HG02981 (cell line): ENCODE results near the gene CR1L.
"Not testable (repeated sequence)": the region's sequence is repeated elsewhere in the genome, so short reads cannot be mapped to it uniquely, and the experiment has no call there.

Source experiments
- ATAC-seq: cut with Tn5 transposase; IDR thresholded peaks from one replicate; pipeline ENCODE4 v1.9.1; 2021; ENCODE audit warnings: mild to moderate bottlenecking, moderate library complexity; ENCODE audit not compliant: unreplicated experiment

CR1L gene

GRCh38 chr1:207680590-207681388 is 35.9 kb downstream of the CR1L start:
- ATAC-seq: not testable (repeated sequence)

GRCh38 chr1:207682872-207683434 is 38.0 kb downstream of the CR1L start:
- not testable (repeated sequence) for ATAC-seq

- not testable (repeated sequence) for ATAC-seq
Measured at GRCh38 chr1:207690551-207690950, 45.6 kb downstream of the CR1L start.

- ATAC-seq: no peak
Measured at GRCh38 chr1:207691010-207691409, 46.1 kb downstream of the CR1L start.

- ATAC-seq: no peak
Measured at GRCh38 chr1:207691841-207692240, 46.9 kb downstream of the CR1L start.

GRCh38 chr1:207692291-207692690 is 47.4 kb downstream of the CR1L start:
- not testable (repeated sequence) for ATAC-seq

GRCh38 chr1:207695891-207696290 is 51.0 kb downstream of the CR1L start:
- ATAC-seq: no peak

- ATAC-seq: no peak
Measured at GRCh38 chr1:207698822-207699483, 54.0 kb downstream of the CR1L start.

- ATAC-seq: no peak
Measured at GRCh38 chr1:207702317-207702716, 57.4 kb downstream of the CR1L start.

GRCh38 chr1:207703712-207704111 is 58.8 kb downstream of the CR1L start:
- no peak for ATAC-seq

- not testable (repeated sequence) for ATAC-seq
Measured at GRCh38 chr1:207708004-207708403, 63.1 kb downstream of the CR1L start.

- ATAC-seq: no peak
Measured at GRCh38 chr1:207711285-207711684, 66.4 kb downstream of the CR1L start.

GRCh38 chr1:207712701-207713100 is 67.8 kb downstream of the CR1L start:
- ATAC-seq: not testable (repeated sequence)

- no peak for ATAC-seq
Measured at GRCh38 chr1:207713529-207713928, 68.6 kb downstream of the CR1L start.

GRCh38 chr1:207719234-207719633 is 74.3 kb downstream of the CR1L start:
- ATAC-seq: no peak

- not testable (repeated sequence) for ATAC-seq
Measured at GRCh38 chr1:207728200-207728858, 83.4 kb downstream of the CR1L start.

GRCh38 chr1:207737503-207738157 is 92.7 kb downstream of the CR1L start:
- ATAC-seq: not testable (repeated sequence)

GRCh38 chr1:207738158-207738659 is 93.3 kb downstream of the CR1L start:
- ATAC-seq: not testable (repeated sequence)

- ATAC-seq: no peak
Measured at GRCh38 chr1:207740207-207740606, 95.3 kb downstream of the CR1L start.

- ATAC-seq: no peak
Measured at GRCh38 chr1:207742850-207743555, 98.1 kb downstream of the CR1L start.
